Medulla oblongata (tissue), 1 donor: Measurements from ENCODE around the gene CCDC170.
"Not testable (repeated sequence)": the region's sequence is repeated elsewhere in the genome, so short reads cannot be mapped to it uniquely, and the experiment has no call there.

Experiments used
- DNase-seq: peaks from one replicate; pipeline ENCODE4 v3.0.0-alpha.2; 2015; ENCODE audit errors: extremely low spot score

The CCDC170 gene, protein sequence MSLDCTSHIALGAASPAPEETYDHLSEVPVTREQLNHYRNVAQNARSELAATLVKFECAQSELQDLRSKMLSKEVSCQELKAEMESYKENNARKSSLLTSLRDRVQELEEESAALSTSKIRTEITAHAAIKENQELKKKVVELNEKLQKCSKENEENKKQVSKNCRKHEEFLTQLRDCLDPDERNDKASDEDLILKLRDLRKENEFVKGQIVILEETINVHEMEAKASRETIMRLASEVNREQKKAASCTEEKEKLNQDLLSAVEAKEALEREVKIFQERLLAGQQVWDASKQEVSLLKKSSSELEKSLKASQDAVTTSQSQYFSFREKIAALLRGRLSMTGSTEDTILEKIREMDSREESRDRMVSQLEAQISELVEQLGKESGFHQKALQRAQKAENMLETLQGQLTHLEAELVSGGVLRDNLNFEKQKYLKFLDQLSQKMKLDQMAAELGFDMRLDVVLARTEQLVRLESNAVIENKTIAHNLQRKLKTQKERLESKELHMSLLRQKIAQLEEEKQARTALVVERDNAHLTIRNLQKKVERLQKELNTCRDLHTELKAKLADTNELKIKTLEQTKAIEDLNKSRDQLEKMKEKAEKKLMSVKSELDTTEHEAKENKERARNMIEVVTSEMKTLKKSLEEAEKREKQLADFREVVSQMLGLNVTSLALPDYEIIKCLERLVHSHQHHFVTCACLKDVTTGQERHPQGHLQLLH

GRCh38 chr6:151493804-151494234, at the start of gene CCDC170:
Gene CCDC170 (plus strand): TSS chr6:151494017. CDS start chr6:151494129, 112 bp downstream.
- no peak for DNase-seq

- no peak for DNase-seq
Observed at GRCh38 chr6:151445482-151445881, 48.3 kb upstream of the CCDC170 start.

GRCh38 chr6:151447237-151447636, 46.6 kb upstream of the CCDC170 start:
- DNase-seq, result no peak

- DNase-seq, result no peak
Observed at GRCh38 chr6:151448623-151449022, 45.2 kb upstream of the CCDC170 start.

DNA sequence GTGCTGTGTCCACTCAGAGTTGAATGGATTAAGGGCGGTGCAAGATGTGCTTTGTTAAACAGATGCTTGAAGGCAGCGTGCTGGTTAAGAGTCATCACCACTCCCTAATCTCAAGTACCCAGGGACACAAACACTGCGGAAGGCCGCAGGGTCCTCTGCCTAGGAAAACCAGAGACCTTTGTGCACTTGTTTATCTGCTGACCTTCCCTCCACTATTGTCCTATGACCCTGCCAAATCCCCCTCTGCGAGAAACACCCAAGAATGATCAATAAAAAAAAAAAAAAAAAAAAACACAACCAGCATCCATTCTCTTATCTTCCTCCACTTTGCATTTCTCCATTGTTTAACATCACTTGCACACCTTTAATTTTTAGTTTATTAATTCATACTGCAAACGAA, 42.9 kb upstream of the CCDC170 start:
- DNase-seq, result not testable (repeated sequence)

GRCh38 chr6:151451417-151451949, 42.3 kb upstream of the CCDC170 start:
- no peak for DNase-seq

DNA sequence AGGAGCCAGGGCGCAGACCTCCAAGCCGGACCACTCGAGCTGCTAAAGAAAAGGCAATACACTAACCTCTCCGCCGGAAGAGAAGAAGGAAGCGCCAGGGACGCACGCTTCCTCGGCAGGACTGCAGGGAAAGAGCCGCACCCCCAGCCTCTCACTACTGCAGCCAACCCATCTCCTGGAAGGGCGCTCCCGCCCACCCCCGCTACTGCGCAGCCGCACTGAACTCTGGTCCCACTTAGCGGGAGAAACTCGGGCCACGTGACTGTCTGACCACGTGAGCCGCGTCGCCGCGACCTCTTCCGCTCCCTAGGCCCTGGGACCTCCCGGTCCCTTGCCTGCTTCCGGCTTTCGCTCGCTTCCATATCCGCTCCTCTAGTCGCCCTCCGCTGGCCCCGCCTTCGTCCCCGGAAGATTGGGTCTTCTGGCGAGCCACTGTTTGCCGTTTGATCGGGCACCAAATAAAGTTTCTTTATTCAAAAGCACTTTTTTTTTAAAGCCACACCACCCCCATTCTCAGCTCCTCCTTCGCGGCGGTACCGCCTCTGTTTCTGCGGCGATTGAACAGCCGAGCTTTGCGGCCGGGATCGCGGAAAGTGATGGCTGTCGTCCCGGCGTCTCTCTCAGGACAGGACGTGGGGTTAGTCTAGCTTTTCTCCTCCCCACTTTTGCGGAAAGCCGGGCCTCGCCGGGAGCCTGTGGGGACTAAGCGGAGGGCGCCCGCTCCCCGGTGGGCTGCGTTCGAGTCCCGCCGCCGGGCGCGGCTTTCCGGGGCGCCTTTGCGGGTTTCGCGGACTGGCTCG, 41.7 kb upstream of the CCDC170 start, which contains the start of gene RMND1:
Gene RMND1 (minus strand): TSS at position 177 of the 800 bp plus-strand sequence. CDS start 6,315 bp downstream, outside the sequence.
- peak; percentile 100 for DNase-seq

- peak; percentile 46 for DNase-seq
Observed at GRCh38 chr6:151452750-151453427, 40.9 kb upstream of the CCDC170 start.

GRCh38 chr6:151455751-151456398, 37.9 kb upstream of the CCDC170 start:
- DNase-seq, result not testable (repeated sequence)

DNA sequence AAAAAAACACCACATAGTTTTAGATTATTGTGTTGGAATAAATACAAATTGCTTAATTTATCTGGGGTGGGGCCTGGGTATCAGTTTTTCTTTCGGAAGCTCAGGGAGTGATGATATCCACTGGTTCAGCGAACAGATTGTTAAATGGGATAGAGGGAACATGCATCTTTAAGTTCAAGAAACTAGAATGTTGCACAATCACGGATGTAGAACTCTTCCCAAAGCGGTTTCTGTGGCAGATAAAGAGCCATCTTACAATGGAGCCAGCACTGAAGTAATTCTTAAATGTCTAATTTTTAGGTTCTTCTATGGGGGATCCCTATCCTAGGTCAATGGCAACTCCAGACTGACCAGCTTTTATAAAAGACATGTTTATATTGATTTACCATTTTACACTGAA, 32.1 kb upstream of the CCDC170 start:
- DNase-seq, result no peak

GRCh38 chr6:151464702-151465101, 29.1 kb upstream of the CCDC170 start:
- DNase-seq, result no peak

DNA sequence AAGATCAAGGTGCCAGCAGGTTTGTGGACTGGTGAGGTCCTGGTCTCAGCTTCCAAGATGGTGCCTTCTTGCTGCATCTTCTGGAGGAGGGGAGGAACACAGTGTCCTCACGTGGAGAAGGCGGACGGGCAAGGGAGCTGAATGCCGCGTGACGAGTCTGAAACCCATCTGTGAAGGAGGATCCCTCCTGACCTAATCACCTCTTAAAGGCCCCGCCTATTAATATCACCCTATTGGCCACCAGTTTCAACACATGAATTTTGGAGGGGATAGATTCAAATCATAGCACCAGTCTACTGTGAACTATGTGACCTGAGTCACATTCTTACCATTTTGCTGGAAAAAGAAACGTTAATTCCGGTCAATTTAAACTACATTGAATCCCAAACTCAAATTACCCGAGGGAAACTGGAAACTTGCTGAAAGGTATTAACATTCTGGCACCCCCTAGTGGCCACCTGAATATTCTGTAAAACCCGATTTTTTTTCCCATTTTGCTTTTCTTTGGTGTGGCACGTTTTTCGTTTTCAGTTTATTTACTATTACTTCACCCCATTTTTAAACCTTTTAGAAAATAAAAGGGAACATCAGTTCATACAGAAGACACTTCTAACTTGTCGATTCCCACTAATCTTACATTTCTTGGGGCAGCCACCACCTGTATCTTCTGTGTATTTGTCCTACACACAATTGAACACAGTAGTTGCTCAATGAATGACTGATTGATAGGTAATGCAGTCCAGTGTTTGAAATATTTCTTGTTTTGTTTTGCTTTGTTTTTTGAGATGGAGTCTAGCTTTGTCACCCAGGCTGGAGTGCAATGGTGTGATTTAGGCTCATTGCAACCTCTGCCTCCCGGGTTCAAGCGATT, 17.9 kb upstream of the CCDC170 start:
- DNase-seq, result peak; percentile 71

DNA sequence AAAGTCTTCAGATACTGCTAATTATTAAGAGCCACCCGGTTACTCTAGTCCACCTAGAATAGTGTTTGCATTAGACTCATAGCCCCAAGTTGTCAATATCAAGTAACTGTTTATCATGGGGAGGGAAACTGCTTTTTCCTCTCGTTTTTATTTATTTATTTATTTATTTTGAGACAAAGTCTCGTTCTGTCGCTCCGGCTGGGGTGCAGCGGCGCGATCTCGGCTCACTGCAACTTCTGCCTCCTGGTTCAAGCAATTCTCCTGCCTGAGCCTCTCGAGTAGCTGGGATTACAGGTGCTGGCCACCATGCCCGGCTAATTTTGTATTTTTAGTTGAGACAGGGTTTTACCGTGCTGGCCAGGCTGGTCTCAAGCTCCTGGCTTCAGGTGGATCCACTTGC, 16.1 kb upstream of the CCDC170 start:
- DNase-seq, result no peak

DNA sequence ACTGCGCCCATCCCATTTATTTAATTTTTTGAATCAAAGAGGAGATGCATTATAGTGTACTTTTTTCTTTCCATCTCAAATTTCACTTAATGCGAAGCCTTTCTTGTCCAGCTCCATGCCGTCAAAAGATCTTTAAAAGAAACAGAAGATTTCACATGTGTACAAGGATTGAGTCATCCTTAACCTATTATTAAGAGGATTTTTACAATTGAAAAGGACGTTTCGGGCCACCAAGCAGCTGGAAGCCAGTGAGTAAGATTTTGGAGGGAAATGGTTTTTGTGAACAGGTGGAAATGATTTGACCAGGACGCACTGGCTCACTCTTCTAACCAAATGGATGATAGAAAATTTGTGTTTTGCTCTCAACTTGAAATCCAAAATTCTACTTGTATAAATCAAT, 15.1 kb upstream of the CCDC170 start:
- DNase-seq, result no peak

DNA sequence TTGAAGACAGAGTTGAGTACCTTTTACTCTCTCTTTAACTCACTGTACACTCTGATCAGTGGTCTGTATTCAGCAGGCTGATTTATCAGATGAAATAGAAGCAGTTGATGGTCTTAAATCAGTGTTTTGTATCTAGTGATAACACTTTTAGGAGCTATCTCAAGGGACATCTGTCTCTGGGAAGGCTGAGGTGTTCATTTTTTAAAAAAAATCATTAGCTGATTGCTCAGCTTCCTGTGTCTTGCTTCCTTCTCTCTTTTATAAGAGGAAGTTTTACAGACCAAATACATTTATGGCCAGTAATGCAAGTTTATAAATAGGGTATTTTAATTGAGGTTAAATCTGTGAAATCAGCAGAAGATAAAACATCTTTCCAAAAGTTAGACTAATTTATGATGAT, 12.0 kb upstream of the CCDC170 start:
- no peak for DNase-seq

- DNase-seq, result no peak
Observed at GRCh38 chr6:151482290-151482689, 11.5 kb upstream of the CCDC170 start.

- no peak for DNase-seq
Observed at GRCh38 chr6:151483994-151484393, 9.8 kb upstream of the CCDC170 start.

DNA sequence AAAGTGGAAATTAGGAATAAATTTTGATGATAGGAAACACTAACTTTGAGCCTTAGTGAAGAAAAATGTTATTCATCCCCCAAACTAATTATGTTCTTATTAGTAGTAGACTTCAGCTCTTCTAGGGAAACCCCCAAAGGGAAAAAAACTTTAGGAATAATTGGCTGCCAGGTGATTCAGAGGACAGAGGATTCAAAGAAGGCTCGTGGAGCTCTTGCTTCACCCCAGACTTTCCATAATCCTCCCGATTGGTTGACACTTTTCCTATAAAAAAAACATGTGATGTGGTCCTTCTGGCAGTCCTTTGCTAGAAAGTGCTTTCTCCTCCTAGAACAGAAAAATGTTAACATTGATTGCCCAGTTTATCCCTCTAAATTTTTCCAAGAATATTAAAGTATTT, 5.6 kb upstream of the CCDC170 start:
- DNase-seq, result no peak

DNA sequence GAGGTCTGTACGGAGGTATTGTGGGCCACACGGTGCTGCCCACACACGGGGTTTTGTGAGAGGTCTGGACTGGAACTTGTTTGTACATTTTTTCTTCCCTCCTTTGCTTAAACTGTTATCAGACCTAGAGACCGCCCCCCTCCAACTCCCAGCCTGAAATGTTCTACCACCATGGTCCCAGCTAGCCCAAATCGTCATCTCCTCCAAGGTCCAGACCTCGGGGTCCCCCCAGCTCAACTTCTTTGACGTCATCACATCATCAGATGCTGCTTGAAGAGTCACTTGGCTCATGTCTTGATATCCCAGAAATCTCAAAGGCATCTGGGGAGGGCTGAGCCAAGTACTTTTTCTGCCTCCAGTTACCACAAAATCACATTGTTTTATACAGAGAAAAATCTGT, 2.8 kb upstream of the CCDC170 start:
- DNase-seq, result no peak
